Measurements from ENCODE around the gene FOXN1.
A peak's percentile ranks its signal among the peaks of the same experiment; 100 is the strongest.

Gene FOXN1

GRCh38 chr17:28474111-28474531, 32.0 kb upstream of the FOXN1 start:
- H3K27ac ChIP-seq, result peak overlapping the region; percentile 89; the same call in 1 of the 2 replicates
- no peak for TF ChIP-seq CTCF (conservative IDR thresholded peaks at IDR 0.05)

GRCh38 chr17:28475151-28475900, 30.8 kb upstream of the FOXN1 start:
- peak overlapping the region; percentile 89 for H3K27ac ChIP-seq
- no peak for TF ChIP-seq CTCF (conservative IDR thresholded peaks at IDR 0.05)

GRCh38 chr17:28476076-28476865, 29.9 kb upstream of the FOXN1 start:
- peak overlapping the region; percentile 89 for H3K27ac ChIP-seq
- no peak for TF ChIP-seq CTCF (conservative IDR thresholded peaks at IDR 0.05)

GRCh38 chr17:28477928-28478327, 28.2 kb upstream of the FOXN1 start:
- H3K27ac ChIP-seq, result no peak overlapping the region; the same call in 1 of the 2 replicates
- no peak for TF ChIP-seq CTCF (conservative IDR thresholded peaks at IDR 0.05)

GRCh38 chr17:28478712-28479615, 27.2 kb upstream of the FOXN1 start:
- TF ChIP-seq CTCF (conservative IDR thresholded peaks at IDR 0.05), result no peak
- H3K27ac ChIP-seq, result no peak overlapping the region

GRCh38 chr17:28480278-28480677, 25.9 kb upstream of the FOXN1 start:
- H3K27ac ChIP-seq, result no peak overlapping the region
- TF ChIP-seq CTCF (conservative IDR thresholded peaks at IDR 0.05), result no peak
